Nephron (organoid): ENCODE data around the gene SPARC.
"Not testable (repeated sequence)": the region's sequence is repeated elsewhere in the genome, so short reads cannot be mapped to it uniquely, and the experiment has no call there.

Source experiments
- H3K27ac Mint-ChIP-seq, 3 experiments: 2 replicates each; pipeline ENCODE4 v1.8.0; 2020; ENCODE audit warnings: mixed read lengths in 3 of 3, mild to moderate bottlenecking in 2 of 3, moderate library complexity in 1 of 3
- H3K27me3 Mint-ChIP-seq: 2 replicates; pipeline ENCODE4 v1.8.0; 2021; ENCODE audit warnings: low read depth, mild to moderate bottlenecking, moderate library complexity, mixed read lengths
- H3K36me3 Mint-ChIP-seq: 2 replicates; pipeline ENCODE4 v1.8.0; 2020; ENCODE audit warnings: low read depth, mixed read lengths
- H3K4me1 Mint-ChIP-seq: 2 replicates; pipeline ENCODE4 v1.8.0; 2020; ENCODE audit warnings: mixed read lengths
- H3K4me3 Mint-ChIP-seq, 3 experiments: 2 replicates each; pipeline ENCODE4 v1.8.0; 2020; ENCODE audit warnings: mild to moderate bottlenecking in 3 of 3, mixed read lengths in 3 of 3, moderate library complexity in 2 of 3
- H3K9me3 Mint-ChIP-seq: 2 replicates; pipeline ENCODE4 v1.8.0; 2020; ENCODE audit warnings: mixed read lengths
- CTCF ChIP-seq, 3 experiments: fragments of 200-600 bp; sonication (generic); IDR thresholded peaks; one replicate each; pipeline ENCODE4 v1.5.0; 2021; ENCODE audit warnings: antibody characterized with exemption in 3 of 3; ENCODE audit not compliant: unreplicated experiment in 3 of 3

SPARC gene

GRCh38 chr5:151694035-151694485, 7.3 kb upstream of the SPARC start:
- H3K36me3 Mint-ChIP-seq: no peaks in the 10 kb centered on the region

GRCh38 chr5:151692312-151692711, 5.6 kb upstream of the SPARC start:
- Mint-ChIP-seq H3K27me3 (no peaks in the 10 kb centered on the region), H3K27ac (peak overlapping the region; percentile 67 to 81 (median 71)), H3K36me3 (no peaks in the 10 kb centered on the region), H3K4me1 (peaks cover 60% of the 10 kb centered on the region), H3K4me3 (no peak overlapping the region), H3K9me3 (no peaks in the 10 kb centered on the region)
- TF ChIP-seq CTCF (IDR thresholded peaks at IDR 0.05; ENCODE audit: unreplicated experiment in 3 of 3): no peak

More at GRCh38 chr5:151694035-151694485, 7.3 kb upstream of the SPARC start:
- no peak for TF ChIP-seq CTCF (IDR thresholded peaks at IDR 0.05; ENCODE audit: unreplicated experiment in 3 of 3)
- H3K4me3 Mint-ChIP-seq: no peak overlapping the region
- no peaks in the 10 kb centered on the region for H3K9me3 Mint-ChIP-seq
- H3K27me3 Mint-ChIP-seq: no peaks in the 10 kb centered on the region
- peaks cover 62% of the 10 kb centered on the region for H3K4me1 Mint-ChIP-seq
- peak overlapping the region; percentile 67 to 97 (median 84) for H3K27ac Mint-ChIP-seq

GRCh38 chr5:151691706-151692105, 5.0 kb upstream of the SPARC start:
- H3K27ac Mint-ChIP-seq: peak overlapping the region; percentile 31 to 67 (median 65)
- H3K36me3 Mint-ChIP-seq: no peaks in the 10 kb centered on the region
- H3K4me1 Mint-ChIP-seq: peaks cover 58% of the 10 kb centered on the region
- no peak for TF ChIP-seq CTCF (IDR thresholded peaks at IDR 0.05; ENCODE audit: unreplicated experiment in 3 of 3)
- H3K4me3 Mint-ChIP-seq: peak overlapping the region in 1 of 3 experiments; percentile 15
- no peaks in the 10 kb centered on the region for H3K27me3 Mint-ChIP-seq
- H3K9me3 Mint-ChIP-seq: no peaks in the 10 kb centered on the region

- not testable (repeated sequence) for H3K27me3 Mint-ChIP-seq, H3K9me3 Mint-ChIP-seq, H3K27ac Mint-ChIP-seq, H3K4me3 Mint-ChIP-seq, H3K36me3 Mint-ChIP-seq
- peaks cover 44% of the 10 kb centered on the region for H3K4me1 Mint-ChIP-seq
Measured at GRCh38 chr5:151689591-151689990, 2.9 kb upstream of the SPARC start.

- peaks cover 48% of the 10 kb centered on the region for H3K4me1 Mint-ChIP-seq
- no peaks in the 10 kb centered on the region for H3K27me3 Mint-ChIP-seq
- H3K9me3 Mint-ChIP-seq: no peaks in the 10 kb centered on the region
- H3K27ac Mint-ChIP-seq: peak overlapping the region; percentile 69 to 97 (median 93)
- no peak for TF ChIP-seq CTCF (IDR thresholded peaks at IDR 0.05; ENCODE audit: unreplicated experiment in 3 of 3)
- peak overlapping the region; percentile 26 to 52 (median 46) for H3K4me3 Mint-ChIP-seq
- H3K36me3 Mint-ChIP-seq: peaks cover 6% of the 10 kb centered on the region
Measured at GRCh38 chr5:151688436-151688835, 1.7 kb upstream of the SPARC start.

GRCh38 chr5:151685749-151686673, 704 bp downstream of the SPARC start:
- Mint-ChIP-seq H3K36me3 (peaks cover 22% of the 10 kb centered on the region), H3K27me3 (no peaks in the 10 kb centered on the region), H3K27ac (peak overlapping the region; percentile 93 to 98 (median 97)), H3K4me1 (peaks cover 53% of the 10 kb centered on the region), H3K4me3 (peak overlapping the region; percentile 93 to 99 (median 97)), H3K9me3 (no peaks in the 10 kb centered on the region)
- no peak for TF ChIP-seq CTCF (IDR thresholded peaks at IDR 0.05; ENCODE audit: unreplicated experiment in 3 of 3)
